Measurements from ENCODE around the gene BLOC1S5. TPM values are rescaled to one million over a fixed set of nuclear protein-coding genes. Genes with fewer than 3 reads are reported as not detected.

Gene BLOC1S5
- total and polyA plus RNA-seq, 2 donors (not counting 3 experiments of a cell fraction or from before 2014, with no cell fraction given) = 3.9 to 19.1 TPM

GRCh38 chr6:8057263-8057662, 6.9 kb downstream of the BLOC1S5 start:
- Histone ChIP-seq H3K9me1 (replicated peaks; ENCODE audit: control insufficient read depth, extremely low read depth, insufficient read depth, low read length) (no peaks in the 10 kb centered on the region), H3K4me1 (ENCODE audit: control insufficient read depth, extremely low read depth, insufficient read depth, low read length) (peaks cover 17% of the 10 kb centered on the region), H3K27me3 (ENCODE audit: control insufficient read depth in 2 of 2, insufficient read depth in 2 of 2, low read length in 2 of 2) (no peaks in the 10 kb centered on the region), H3K27ac (ENCODE audit: insufficient read depth, low read depth, low read length) (no peak overlapping the region), H4K20me1 (replicated peaks; ENCODE audit: control insufficient read depth, extremely low read depth, insufficient read depth, low read length) (no peaks in the 10 kb centered on the region), H3K9me3 (replicated peaks; ENCODE audit: control insufficient read depth, insufficient read depth, low read length) (no peaks in the 10 kb centered on the region), H3K9ac (replicated peaks; ENCODE audit: extremely low read depth, insufficient read depth, low read length) (no peak overlapping the region), H3K4me2 (ENCODE audit: insufficient read depth, low read length) (no peak overlapping the region), H3K4me3 (replicated peaks in 1 of 3; ENCODE audit: insufficient read depth in 1 of 3, low read depth in 1 of 3, low read length in 3 of 3) (no peak overlapping the region), H3K79me2 (ENCODE audit: control insufficient read depth, insufficient read depth, low read length) (peaks cover 14% of the 10 kb centered on the region), H3K36me3 (ENCODE audit: control insufficient read depth in 2 of 2, extremely low read depth in 1 of 2, insufficient read depth in 2 of 2, low read length in 2 of 2) (peaks cover 0 to 4% of the 10 kb centered on the region in 2 experiments), H2AFZ (ENCODE audit: low read depth, low read length) (no peak overlapping the region)
- no TSS peak for BruUV-seq (replicated peaks)
- POLR2A ChIA-PET = no interaction called here
- FAIRE-seq (no peak), DNase-seq (ENCODE audit: low read depth, low spot score) (no peak)
- dilution Hi-C loops (cut with MboI; ENCODE audit: extremely low pct_ligation_motif_present, low sequenced_read_pairs) (no loop called here), intact Hi-C loops (cut with micrococcal nuclease) (loop anchor here (5.0 kb wide), 1 partner anchor 65 kb away; no protein-coding TSS in a partner anchor)
- TF ChIP-seq MAX (IDR thresholded peaks at IDR 0.05; ENCODE audit: insufficient read depth, insufficient read length) (no peak), CTCF (IDR thresholded peaks at IDR 0.05; ENCODE audit: extremely low read depth in 1 of 2, insufficient read depth in 1 of 2, low read depth in 1 of 2, low read length in 2 of 2) (no peak), MYC (IDR thresholded peaks at IDR 0.05; ENCODE audit: low read depth, low read length) (no peak), JUN (IDR thresholded peaks at IDR 0.05; ENCODE audit: borderline replicate concordance, insufficient read depth, insufficient read length, low read depth) (no peak), GATA2 (IDR thresholded peaks at IDR 0.05; ENCODE audit: insufficient read depth, insufficient read length, low read depth, low read length) (no peak), FOS (IDR thresholded peaks at IDR 0.05; ENCODE audit: borderline replicate concordance, insufficient read depth, low read length) (no peak), POLR2AphosphoS5 (IDR thresholded peaks at IDR 0.05; ENCODE audit: insufficient read depth, low read depth, low read length) (no peak), EZH2 (IDR thresholded peaks at IDR 0.05; ENCODE audit: borderline replicate concordance, low read depth, low read length, severe bottlenecking) (no peak), POLR2A (IDR thresholded peaks at IDR 0.05; ENCODE audit: low read depth, low read length) (no peak)
- CTCF ChIA-PET = interaction anchor here (0.8 to 5.2 kb wide), 5 partner anchors 38 to 443 kb away, joined by 3 to 127 read pairs (median 3); no protein-coding TSS in a partner anchor

Data from endothelial cell of umbilical vein (primary cell).